Endodermal cell (in vitro differentiated cells): Measurements from ENCODE around the gene BRICD5. TPM values are rescaled to one million over a fixed set of nuclear protein-coding genes. Genes with fewer than 3 reads are reported as not detected.

Experiments used
- DNase-seq: peaks from one replicate; pipeline ENCODE4 v3.0.0-alpha.2; 2017
- H3K27ac ChIP-seq: 2 replicates; pipeline ENCODE4 v1.5.1; 2013; ENCODE audit warnings: mild to moderate bottlenecking, low read depth, low read length, moderate library complexity
- H3K27me3 ChIP-seq: 2 replicates; pipeline ENCODE4 v1.6.1; 2013; ENCODE audit warnings: mild to moderate bottlenecking, low read length, moderate library complexity; ENCODE audit not compliant: insufficient read depth, control insufficient read depth, poor library complexity, severe bottlenecking
- H3K36me3 ChIP-seq: 2 replicates; pipeline ENCODE4 v1.7.0; 2013; ENCODE audit warnings: mild to moderate bottlenecking, low read length, moderate library complexity; ENCODE audit not compliant: control insufficient read depth, insufficient read depth
- H3K4me1 ChIP-seq: one replicate; pipeline ENCODE4 v1.7.0; 2013; ENCODE audit warnings: low read length; ENCODE audit not compliant: control insufficient read depth, insufficient read depth
- H3K4me3 ChIP-seq: 2 replicates; pipeline ENCODE4 v1.5.1; 2013; ENCODE audit warnings: mild to moderate bottlenecking, low read length, moderate library complexity
- H3K9ac ChIP-seq: 2 replicates; pipeline ENCODE4 v1.6.1; 2013; ENCODE audit warnings: mild to moderate bottlenecking, low read length, moderate library complexity; ENCODE audit not compliant: poor library complexity, severe bottlenecking; ENCODE audit errors: extremely low read depth
- H3K9me3 ChIP-seq: 2 replicates; pipeline ENCODE4 v1.6.1; 2013; ENCODE audit warnings: mild to moderate bottlenecking, low read length, moderate library complexity; ENCODE audit not compliant: control insufficient read depth
- H3K27ac Mint-ChIP-seq: 2 replicates; pipeline ENCODE4 v1.8.0; 2020; ENCODE audit warnings: mixed read lengths
- H3K27me3 Mint-ChIP-seq: 2 replicates; pipeline ENCODE4 v1.8.0; 2021; ENCODE audit warnings: mild to moderate bottlenecking, mixed read lengths; ENCODE audit not compliant: insufficient read depth
- H3K36me3 Mint-ChIP-seq: 2 replicates; pipeline ENCODE4 v1.8.0; 2020; ENCODE audit warnings: low read depth, mixed read lengths
- H3K4me1 Mint-ChIP-seq: 2 replicates; pipeline ENCODE4 v1.8.0; 2020; ENCODE audit warnings: mixed read lengths
- H3K4me3 Mint-ChIP-seq: 2 replicates; pipeline ENCODE4 v1.8.0; 2020; ENCODE audit warnings: mild to moderate bottlenecking, moderate library complexity, mixed read lengths
- H3K9me3 Mint-ChIP-seq: 2 replicates; pipeline ENCODE4 v1.8.0; 2020; ENCODE audit warnings: mild to moderate bottlenecking, mixed read lengths
- WGBS, 2 experiments: methylation state at CpG; one replicate each; pipeline versions ENCODE4 v1.1.5 to v1.1.7; 2013; ENCODE audit warnings: missing lambda C conversion rate in 2 of 2, mixed read lengths in 1 of 2; ENCODE audit not compliant: insufficient coverage in 1 of 2, insufficient read length in 1 of 2; 5-methylcytosine and 5-hydroxymethylcytosine counted together
- total RNA-seq, 2 donors: library from RNA; stranded (reverse); fragmentation: NEBNext Ultra II Directional in 1 of 2; extraction: Animal tissue kit (Norgen Biotek cat#: 25700) in 1 of 2; gene quantifications; 2 replicates in 1 of 2; 3 replicates in 1 of 2; pipeline ENCODE4 v1.2.1, GENCODE V29; 2021
- TF ChIP-seq, protein P1 (sequence below): fragments of 200-600 bp; sonication (generic); conservative IDR thresholded peaks from 2 replicates; pipeline ENCODE4 v1.5.0; 2021; ENCODE audit warnings: antibody characterized with exemption, mild to moderate bottlenecking

Gene BRICD5
- total RNA-seq, 2 donors from 2014 or later: 7.7 to 15.0 TPM

DNA sequence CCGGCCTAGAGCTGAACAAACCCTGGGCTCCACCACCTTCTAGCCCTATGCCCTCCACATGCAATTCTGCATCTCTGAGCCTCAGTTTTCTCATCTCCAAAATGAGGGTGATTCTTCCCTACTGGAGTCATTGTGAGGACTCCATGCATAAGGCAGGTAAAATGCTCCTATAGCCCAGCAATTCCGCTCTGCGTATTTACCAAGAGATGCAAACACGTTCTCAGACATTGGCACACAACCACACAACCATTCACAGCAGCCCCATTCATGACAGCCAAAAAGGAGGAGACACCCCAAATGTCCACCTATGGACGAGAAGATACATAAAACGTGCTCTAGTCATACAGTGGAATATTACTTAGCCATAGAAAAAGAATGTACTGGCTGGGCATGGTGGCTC is 10.3 kb downstream of the BRICD5 start:
- DNase-seq: no peak
- peaks cover 5% of the 10 kb centered on the region for H3K9me3 Mint-ChIP-seq
- H3K27me3 ChIP-seq: peaks cover 44% of the 10 kb centered on the region
- TF ChIP-seq, protein P1, sequence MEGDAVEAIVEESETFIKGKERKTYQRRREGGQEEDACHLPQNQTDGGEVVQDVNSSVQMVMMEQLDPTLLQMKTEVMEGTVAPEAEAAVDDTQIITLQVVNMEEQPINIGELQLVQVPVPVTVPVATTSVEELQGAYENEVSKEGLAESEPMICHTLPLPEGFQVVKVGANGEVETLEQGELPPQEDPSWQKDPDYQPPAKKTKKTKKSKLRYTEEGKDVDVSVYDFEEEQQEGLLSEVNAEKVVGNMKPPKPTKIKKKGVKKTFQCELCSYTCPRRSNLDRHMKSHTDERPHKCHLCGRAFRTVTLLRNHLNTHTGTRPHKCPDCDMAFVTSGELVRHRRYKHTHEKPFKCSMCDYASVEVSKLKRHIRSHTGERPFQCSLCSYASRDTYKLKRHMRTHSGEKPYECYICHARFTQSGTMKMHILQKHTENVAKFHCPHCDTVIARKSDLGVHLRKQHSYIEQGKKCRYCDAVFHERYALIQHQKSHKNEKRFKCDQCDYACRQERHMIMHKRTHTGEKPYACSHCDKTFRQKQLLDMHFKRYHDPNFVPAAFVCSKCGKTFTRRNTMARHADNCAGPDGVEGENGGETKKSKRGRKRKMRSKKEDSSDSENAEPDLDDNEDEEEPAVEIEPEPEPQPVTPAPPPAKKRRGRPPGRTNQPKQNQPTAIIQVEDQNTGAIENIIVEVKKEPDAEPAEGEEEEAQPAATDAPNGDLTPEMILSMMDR: no peak
- no peaks in the 10 kb centered on the region for H3K36me3 Mint-ChIP-seq
- H3K27ac ChIP-seq: no peak overlapping the region
- H3K4me1 ChIP-seq: peaks cover 4% of the 10 kb centered on the region
- no peaks in the 10 kb centered on the region for H3K4me1 Mint-ChIP-seq
- H3K9me3 ChIP-seq: no peaks in the 10 kb centered on the region
- H3K36me3 ChIP-seq: no peaks in the 10 kb centered on the region
- H3K9ac ChIP-seq: no peak overlapping the region
- H3K27me3 Mint-ChIP-seq: peaks cover 63% of the 10 kb centered on the region
- no peak overlapping the region for H3K27ac Mint-ChIP-seq
- no peak overlapping the region for H3K4me3 Mint-ChIP-seq
- no peak overlapping the region for H3K4me3 ChIP-seq
- WGBS, 2 experiments: 88 to 93% methylated on average over 2 to 6 of the region's 6 CpGs

DNA sequence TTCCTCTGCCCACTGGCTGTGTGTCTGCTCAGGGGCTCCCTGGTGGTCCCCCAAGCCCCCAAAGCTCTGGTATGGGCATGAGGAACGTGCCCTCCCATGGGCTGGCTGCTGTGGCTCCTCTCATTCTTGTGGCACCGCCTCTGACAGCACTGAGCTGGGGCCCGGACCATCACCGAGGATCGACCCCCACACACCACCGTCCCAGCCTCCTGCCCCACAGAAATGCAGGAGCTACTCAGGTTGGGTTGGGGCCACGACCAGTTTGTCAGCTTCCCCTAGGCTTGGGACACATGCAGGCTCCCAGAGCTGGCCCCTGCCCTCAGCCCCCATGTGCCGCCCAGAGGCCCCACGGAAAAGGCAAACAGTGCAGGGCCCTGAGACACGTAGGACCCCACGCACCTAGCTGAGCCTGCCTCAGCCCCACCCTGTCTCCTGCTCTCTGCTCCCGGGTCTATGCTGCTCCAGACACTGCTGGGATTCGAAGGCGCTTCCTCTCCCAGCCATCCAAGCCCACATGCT is 11.0 kb downstream of the BRICD5 start:
- Mint-ChIP-seq H3K27me3 (peaks cover 69% of the 10 kb centered on the region), H3K4me1 (no peaks in the 10 kb centered on the region), H3K27ac (no peak overlapping the region), H3K4me3 (no peak overlapping the region), H3K36me3 (no peaks in the 10 kb centered on the region), H3K9me3 (peaks cover 5% of the 10 kb centered on the region)
- H3K27ac ChIP-seq: no peak overlapping the region
- H3K9me3 ChIP-seq: no peaks in the 10 kb centered on the region
- no peak for DNase-seq
- H3K4me1 ChIP-seq: peaks cover 7% of the 10 kb centered on the region
- WGBS, 2 experiments: 79 to 80% methylated on average over 2 to 14 of the region's 14 CpGs
- no peak overlapping the region for H3K4me3 ChIP-seq
- TF ChIP-seq, protein P1: no peak
- peaks cover 48% of the 10 kb centered on the region for H3K27me3 ChIP-seq
- no peak overlapping the region for H3K9ac ChIP-seq
- no peaks in the 10 kb centered on the region for H3K36me3 ChIP-seq

DNA sequence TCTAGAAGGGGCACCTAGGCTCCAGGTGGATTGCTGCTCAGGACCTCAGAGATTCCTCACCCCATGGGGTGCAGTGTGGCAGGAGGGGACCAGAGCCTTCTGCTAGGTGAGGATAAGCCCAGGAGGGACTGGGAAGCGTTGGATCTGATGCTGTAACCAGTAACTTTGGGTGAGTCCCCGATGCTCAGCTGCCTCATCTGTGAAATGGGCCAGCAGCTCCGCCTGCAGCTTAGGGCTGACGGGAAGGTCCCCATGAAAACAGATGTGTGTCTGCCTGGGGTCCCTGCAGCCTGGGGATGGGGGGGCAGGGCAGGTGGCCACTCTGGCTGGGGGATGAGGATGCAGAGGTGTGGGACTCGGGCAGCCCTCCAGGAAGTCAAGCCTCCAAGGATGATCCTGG is 11.6 kb downstream of the BRICD5 start:
- no peaks in the 10 kb centered on the region for H3K36me3 Mint-ChIP-seq
- peaks cover 69% of the 10 kb centered on the region for H3K27me3 Mint-ChIP-seq
- H3K27ac Mint-ChIP-seq: no peak overlapping the region
- 89 to 92% methylated on average over 3 to 5 of the region's 5 CpGs for WGBS, 2 experiments
- no peak overlapping the region for H3K4me3 ChIP-seq
- H3K9me3 Mint-ChIP-seq: peaks cover 5% of the 10 kb centered on the region
- no peak for DNase-seq
- H3K4me1 ChIP-seq: peaks cover 7% of the 10 kb centered on the region
- H3K4me1 Mint-ChIP-seq: no peaks in the 10 kb centered on the region
- no peaks in the 10 kb centered on the region for H3K36me3 ChIP-seq
- peaks cover 48% of the 10 kb centered on the region for H3K27me3 ChIP-seq
- no peaks in the 10 kb centered on the region for H3K9me3 ChIP-seq
- H3K9ac ChIP-seq: no peak overlapping the region
- H3K4me3 Mint-ChIP-seq: no peak overlapping the region
- H3K27ac ChIP-seq: no peak overlapping the region
- TF ChIP-seq, protein P1: no peak
